Measurements from ENCODE around the gene NUDT3. TPM values are rescaled to one million over a fixed set of nuclear protein-coding genes. Genes with fewer than 3 reads are reported as not detected.

The NUDT3 gene
- total and polyA plus RNA-seq, 9 of the 15 experiments (the other 6 are each of a cell fraction or from before 2014, with no cell fraction given): 5.4 to 81.2 (median 56.4) TPM

- TF ChIP-seq, protein P1, sequence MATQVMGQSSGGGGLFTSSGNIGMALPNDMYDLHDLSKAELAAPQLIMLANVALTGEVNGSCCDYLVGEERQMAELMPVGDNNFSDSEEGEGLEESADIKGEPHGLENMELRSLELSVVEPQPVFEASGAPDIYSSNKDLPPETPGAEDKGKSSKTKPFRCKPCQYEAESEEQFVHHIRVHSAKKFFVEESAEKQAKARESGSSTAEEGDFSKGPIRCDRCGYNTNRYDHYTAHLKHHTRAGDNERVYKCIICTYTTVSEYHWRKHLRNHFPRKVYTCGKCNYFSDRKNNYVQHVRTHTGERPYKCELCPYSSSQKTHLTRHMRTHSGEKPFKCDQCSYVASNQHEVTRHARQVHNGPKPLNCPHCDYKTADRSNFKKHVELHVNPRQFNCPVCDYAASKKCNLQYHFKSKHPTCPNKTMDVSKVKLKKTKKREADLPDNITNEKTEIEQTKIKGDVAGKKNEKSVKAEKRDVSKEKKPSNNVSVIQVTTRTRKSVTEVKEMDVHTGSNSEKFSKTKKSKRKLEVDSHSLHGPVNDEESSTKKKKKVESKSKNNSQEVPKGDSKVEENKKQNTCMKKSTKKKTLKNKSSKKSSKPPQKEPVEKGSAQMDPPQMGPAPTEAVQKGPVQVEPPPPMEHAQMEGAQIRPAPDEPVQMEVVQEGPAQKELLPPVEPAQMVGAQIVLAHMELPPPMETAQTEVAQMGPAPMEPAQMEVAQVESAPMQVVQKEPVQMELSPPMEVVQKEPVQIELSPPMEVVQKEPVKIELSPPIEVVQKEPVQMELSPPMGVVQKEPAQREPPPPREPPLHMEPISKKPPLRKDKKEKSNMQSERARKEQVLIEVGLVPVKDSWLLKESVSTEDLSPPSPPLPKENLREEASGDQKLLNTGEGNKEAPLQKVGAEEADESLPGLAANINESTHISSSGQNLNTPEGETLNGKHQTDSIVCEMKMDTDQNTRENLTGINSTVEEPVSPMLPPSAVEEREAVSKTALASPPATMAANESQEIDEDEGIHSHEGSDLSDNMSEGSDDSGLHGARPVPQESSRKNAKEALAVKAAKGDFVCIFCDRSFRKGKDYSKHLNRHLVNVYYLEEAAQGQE (IDR thresholded peaks at IDR 0.05; ENCODE audit: borderline replicate concordance): no peak
- TF ChIP-seq, protein P1 (CRISPR knock-in tag; IDR thresholded peaks at IDR 0.05; ENCODE audit: low read depth): no peak
- TF ChIP-seq RBM15 (IDR thresholded peaks at IDR 0.05; ENCODE audit: insufficient read depth, low read length): no peak
- no peak for TF ChIP-seq ZNF263 (CRISPR knock-in tag; IDR thresholded peaks at IDR 0.05; ENCODE audit: borderline replicate concordance)
- 0 out of 2 replicates have a peak, but pooled peaks have one; percentile 49 for TF ChIP-seq MTA1 (IDR thresholded peaks at IDR 0.05; ENCODE audit: borderline replicate concordance)
- TF ChIP-seq TRIM28 (IDR thresholded peaks at IDR 0.05): no peak
- TF ChIP-seq HDAC2 (IDR thresholded peaks at IDR 0.05): peak; percentile 57; the same call in 1 of the 2 replicates
- no peak for TF ChIP-seq ZNF146 (CRISPR knock-in tag; IDR thresholded peaks at IDR 0.05; ENCODE audit: unreplicated experiment)
- TF ChIP-seq SUPT5H (IDR thresholded peaks at IDR 0.05): no peak
- no peak for TF ChIP-seq RBM17 (IDR thresholded peaks at IDR 0.05; ENCODE audit: borderline replicate concordance, low read depth, low read length)
- TF ChIP-seq ELF4 (CRISPR knock-in tag; IDR thresholded peaks at IDR 0.05): peak; percentile 70; the same call in 1 of the 2 replicates
- peak; percentile 46; the same call in 1 of the 2 replicates for TF ChIP-seq HSF4 (CRISPR knock-in tag; IDR thresholded peaks at IDR 0.05; ENCODE audit: borderline replicate concordance)
- peak; percentile 71 for TF ChIP-seq SMARCA4 (IDR thresholded peaks at IDR 0.05)
- TF ChIP-seq ZNF282 (CRISPR knock-in tag; IDR thresholded peaks at IDR 0.05): no peak
- no peak; the same call in 1 of the 2 replicates for TF ChIP-seq EP400 (IDR thresholded peaks at IDR 0.05)
- TF ChIP-seq ZNF224 (CRISPR knock-in tag; IDR thresholded peaks at IDR 0.05): no peak
- no peak for TF ChIP-seq NR2C1 (IDR thresholded peaks at IDR 0.05)
- TF ChIP-seq NR2C1 (tag; IDR thresholded peaks at IDR 0.05): peak; percentile 67
- no peak for TF ChIP-seq TBP (optimal IDR thresholded peaks at IDR 0.05; ENCODE audit: low read depth, low read length)
- TF ChIP-seq SNRNP70 (optimal IDR thresholded peaks at IDR 0.05; ENCODE audit: low read depth, low read length): no peak
- TF ChIP-seq SAFB (IDR thresholded peaks at IDR 0.05; ENCODE audit: borderline replicate concordance, low read depth, low read length): no peak
- peak in 1 of 3 experiments; percentile 27 for TF ChIP-seq YY1 (IDR thresholded peaks at IDR 0.05; ENCODE audit: borderline replicate concordance in 1 of 3, control insufficient read depth in 1 of 3, extremely low read depth in 1 of 3, insufficient read depth in 3 of 3, insufficient read length in 1 of 3, insufficient replicate concordance in 2 of 3, low read depth in 1 of 3, low read length in 2 of 3)
- no peak for TF ChIP-seq CREB1 (IDR thresholded peaks at IDR 0.05)
- no peak for TF ChIP-seq CREB1 (CRISPR knock-in tag; IDR thresholded peaks at IDR 0.05)
- no peak for TF ChIP-seq MIER1 (IDR thresholded peaks at IDR 0.05; ENCODE audit: low read depth)
Observed at GRCh38 chr6:34315780-34316179, 76.7 kb downstream of the NUDT3 start (continued).
